ENCODE results near the gene DICER1.

Gene DICER1

DNA sequence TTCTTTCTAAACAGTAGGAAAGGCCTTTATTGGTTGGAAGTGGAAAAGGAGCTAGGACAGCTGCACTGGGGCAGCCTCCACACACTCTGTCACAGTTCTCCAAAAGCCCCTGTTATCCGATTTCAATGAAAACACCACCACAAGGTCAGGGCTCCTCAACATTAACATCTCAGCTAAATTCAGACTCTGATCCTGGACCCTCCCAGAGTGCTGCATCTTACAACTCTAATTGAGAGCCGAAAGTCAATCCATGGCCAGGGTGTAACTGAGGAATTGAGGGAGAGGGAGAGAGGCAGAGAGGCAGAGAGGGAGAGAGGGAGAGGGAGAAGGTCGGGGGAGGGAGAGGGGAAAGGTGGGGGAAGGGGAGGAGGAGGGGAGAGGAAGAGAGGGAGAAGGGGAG lies 32.1 kb downstream of the DICER1 start:
- DNase-seq (ENCODE audit: low read depth in 4 of 4, low spot score in 1 of 4): no peak

GRCh38 chr14:95123891-95124579 lies 33.3 kb downstream of the DICER1 start:
- no peak for DNase-seq (ENCODE audit: low read depth in 4 of 4, low spot score in 1 of 4)

- no peak for DNase-seq (ENCODE audit: low read depth in 4 of 4, low spot score in 1 of 4)
Measured at GRCh38 chr14:95122621-95122945, 34.7 kb downstream of the DICER1 start.

DNA sequence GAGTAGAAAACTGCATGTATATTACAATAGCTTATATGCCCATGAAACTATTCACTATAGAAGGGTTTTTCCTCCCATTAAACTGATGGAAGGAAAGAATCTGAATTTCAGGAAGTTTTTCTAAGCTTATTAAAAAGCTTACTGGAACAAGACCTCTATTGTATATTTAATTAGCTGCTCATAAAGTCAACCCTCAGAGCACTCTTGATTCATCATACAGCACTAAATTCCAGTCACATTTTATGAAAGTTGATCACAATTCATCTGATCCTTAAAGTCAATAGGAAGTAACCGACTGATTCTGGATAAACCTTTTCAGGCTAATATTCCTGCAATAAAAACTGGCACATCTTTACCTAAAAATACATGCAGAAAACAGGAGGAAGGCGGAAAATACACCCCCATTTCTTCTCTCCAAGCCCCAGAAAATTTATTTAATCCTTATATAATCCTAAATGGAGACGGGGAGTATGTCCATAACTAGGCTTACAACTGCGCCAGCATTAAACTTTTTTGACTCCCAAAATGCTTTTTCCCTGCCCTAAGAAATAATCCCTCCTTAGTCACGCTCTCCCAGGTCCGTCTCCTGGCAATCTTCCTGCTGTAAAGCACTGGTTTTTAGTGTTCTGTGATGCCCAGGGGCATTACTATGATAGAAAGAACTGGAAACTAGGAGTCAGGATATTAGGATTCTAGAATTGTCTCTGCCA lies 35.3 kb downstream of the DICER1 start:
- DNase-seq (ENCODE audit: low read depth in 4 of 4, low spot score in 1 of 4): no peak

DNA sequence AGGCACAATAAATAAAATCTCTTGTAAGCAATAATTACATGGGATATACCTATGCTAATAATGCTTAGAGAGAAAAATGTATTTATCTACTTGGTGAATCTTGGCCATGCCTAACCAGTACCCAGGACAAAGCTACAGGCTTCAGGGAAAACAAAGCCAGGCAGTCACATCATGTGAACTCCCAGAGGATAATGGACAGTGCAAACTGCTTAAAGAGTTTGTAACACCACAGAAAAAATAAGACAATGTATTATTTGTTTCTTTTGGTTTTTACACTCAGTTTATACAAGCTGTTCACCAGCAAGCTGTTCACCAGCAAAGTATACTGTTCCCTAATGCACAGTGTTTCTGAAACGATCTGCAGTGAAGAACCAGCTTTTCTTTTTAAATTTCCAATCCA lies 38.0 kb downstream of the DICER1 start:
- no peak for DNase-seq (ENCODE audit: low read depth in 4 of 4, low spot score in 1 of 4)

DNA sequence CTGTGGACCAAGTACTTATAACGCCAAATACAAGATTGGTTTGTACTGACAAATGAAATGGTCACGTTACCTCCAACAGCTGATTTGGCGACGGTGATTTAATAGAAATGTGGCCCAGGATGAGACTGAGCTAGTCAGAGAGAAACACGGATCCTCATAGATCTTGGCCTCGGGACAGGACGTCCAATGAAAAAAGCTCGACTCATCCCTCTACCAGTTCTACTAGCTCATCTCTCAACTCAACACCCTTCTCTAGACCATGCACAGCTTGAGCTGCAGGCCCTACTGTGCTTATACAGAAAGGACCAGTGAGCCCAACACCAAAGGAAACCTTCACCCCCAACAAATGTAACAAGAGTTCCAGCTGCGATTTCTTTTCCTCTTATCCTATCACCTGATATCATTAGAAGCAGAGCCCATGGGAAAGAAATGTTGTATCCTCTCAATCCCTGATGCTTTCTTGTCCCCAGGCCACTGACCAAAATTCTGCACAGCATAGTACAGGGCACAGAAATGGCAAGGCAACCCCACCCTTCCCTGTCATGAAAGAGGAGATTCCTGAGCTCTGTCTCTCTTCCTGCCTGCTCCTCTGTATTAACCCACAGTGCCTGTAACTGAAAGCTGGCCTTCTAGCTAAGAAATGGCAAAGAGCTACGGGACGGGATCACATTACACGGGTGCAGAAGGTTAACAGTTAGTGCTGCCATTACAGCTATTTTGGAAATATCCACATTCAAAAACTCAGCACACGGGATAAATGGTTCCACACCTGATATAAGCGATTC lies 39.2 kb downstream of the DICER1 start:
- no peak for DNase-seq (ENCODE audit: low read depth in 4 of 4, low spot score in 1 of 4)

- DNase-seq (ENCODE audit: low read depth in 4 of 4, low spot score in 1 of 4): no peak
Measured at GRCh38 chr14:95113476-95113875, 43.9 kb downstream of the DICER1 start.

GRCh38 chr14:95111507-95112164 lies 45.7 kb downstream of the DICER1 start:
- no peak for DNase-seq (ENCODE audit: low read depth in 4 of 4, low spot score in 1 of 4)

GRCh38 chr14:95110178-95110577 lies 47.2 kb downstream of the DICER1 start:
- no peak for DNase-seq (ENCODE audit: low read depth in 4 of 4, low spot score in 1 of 4)

GRCh38 chr14:95107711-95108110 lies 49.6 kb downstream of the DICER1 start:
- no peak for DNase-seq (ENCODE audit: low read depth in 4 of 4, low spot score in 1 of 4)

- DNase-seq (ENCODE audit: low read depth in 4 of 4, low spot score in 1 of 4): no peak
Measured at GRCh38 chr14:95106971-95107370, 50.4 kb downstream of the DICER1 start.

GRCh38 chr14:95104911-95105310 lies 52.4 kb downstream of the DICER1 start:
- DNase-seq (ENCODE audit: low read depth in 4 of 4, low spot score in 1 of 4): no peak

GRCh38 chr14:95102680-95103044 lies 54.7 kb downstream of the DICER1 start:
- no peak for DNase-seq (ENCODE audit: low read depth in 4 of 4, low spot score in 1 of 4)

- no peak for DNase-seq (ENCODE audit: low read depth in 4 of 4, low spot score in 1 of 4)
Measured at GRCh38 chr14:95101736-95102679, 55.3 kb downstream of the DICER1 start.

DNA sequence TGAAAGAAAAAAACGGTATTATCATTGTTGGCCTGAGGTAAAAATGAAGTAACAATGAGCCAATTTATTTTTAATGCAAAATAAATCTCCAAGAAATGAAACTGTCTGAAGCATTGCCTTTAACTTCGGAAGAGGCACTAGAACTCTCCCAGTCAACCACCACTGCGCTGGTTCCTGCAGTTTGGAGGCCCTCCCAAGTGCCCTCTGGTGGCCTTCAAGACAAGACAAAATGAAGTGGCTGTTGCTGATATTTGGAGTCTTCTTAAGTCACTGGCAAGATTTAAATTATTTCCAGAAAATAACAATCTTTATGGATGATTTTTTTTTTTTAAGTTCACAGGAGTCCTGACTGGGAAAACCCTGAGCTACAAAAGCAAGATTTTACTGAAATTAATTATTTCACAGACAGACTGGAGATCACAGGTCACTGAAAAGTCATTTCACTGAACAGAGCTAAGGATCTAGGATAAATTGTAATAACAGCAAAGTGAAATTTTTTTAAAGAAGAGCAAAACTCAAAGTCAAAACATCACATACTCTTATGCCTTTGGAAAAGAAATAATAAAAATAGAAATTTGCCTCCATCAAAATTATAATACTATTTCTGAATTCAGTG lies 58.2 kb downstream of the DICER1 start:
- peak in 1 of 4 experiments; percentile 16 for DNase-seq (ENCODE audit: low read depth in 4 of 4, low spot score in 1 of 4)

GRCh38 chr14:95097385-95097784 lies 59.9 kb downstream of the DICER1 start:
- DNase-seq (ENCODE audit: low read depth in 4 of 4, low spot score in 1 of 4): no peak

DNA sequence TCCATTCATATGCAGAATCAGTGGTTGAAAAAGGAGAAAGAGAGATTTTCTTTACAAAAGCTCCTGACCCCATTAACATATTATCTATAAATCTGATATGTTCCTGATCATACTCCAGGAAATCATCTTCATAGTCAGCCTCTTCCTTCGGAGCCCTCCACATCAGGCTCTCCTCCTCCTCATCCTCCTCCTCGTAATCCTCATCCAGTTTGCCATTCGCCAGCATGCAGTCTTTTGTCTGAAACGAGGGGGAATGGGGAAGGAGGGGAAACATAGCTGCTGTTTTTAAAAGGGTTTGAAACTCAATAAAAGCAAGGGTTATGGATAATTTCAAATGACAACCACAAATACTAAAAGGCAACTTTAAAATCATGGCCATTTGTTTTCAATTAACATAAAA lies 60.9 kb downstream of the DICER1 start:
- no peak for DNase-seq (ENCODE audit: low read depth in 4 of 4, low spot score in 1 of 4)

GRCh38 chr14:95095996-95096395 lies 61.3 kb downstream of the DICER1 start:
- no peak for DNase-seq (ENCODE audit: low read depth in 4 of 4, low spot score in 1 of 4)

GRCh38 chr14:95092723-95093122 lies 64.6 kb downstream of the DICER1 start:
- DNase-seq (ENCODE audit: low read depth in 4 of 4, low spot score in 1 of 4): no peak

GRCh38 chr14:95091581-95091980 lies 65.7 kb downstream of the DICER1 start:
- DNase-seq (ENCODE audit: low read depth in 4 of 4, low spot score in 1 of 4): no peak

Measured in stimulated activated CD4-positive, alpha-beta T cell treated with anti-CD3 and anti-CD28 coated beads, Interleukin-1b, Interleukin-23, amount 100 ng/mL, for 24 hours (primary cell).